ENCODE results near the gene NRTN.
A peak's percentile ranks its signal among the peaks of the same experiment; 100 is the strongest.

NRTN gene

DNA sequence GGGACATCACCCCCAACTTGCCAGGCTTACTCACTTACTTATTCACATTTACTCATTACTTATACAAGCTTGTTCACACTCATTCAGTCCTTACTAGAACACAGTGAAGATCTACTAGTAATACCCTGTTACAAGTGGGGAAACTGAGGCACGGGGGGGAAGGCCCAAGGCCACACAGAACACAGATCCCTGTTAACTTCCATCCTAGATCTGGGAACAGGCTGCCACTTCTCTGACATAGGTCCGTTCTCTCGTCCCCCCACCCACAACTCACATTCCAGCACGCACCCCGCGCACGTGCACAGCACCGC is 1.5 kb upstream of the NRTN start:
- Histone ChIP-seq H3K9ac (ENCODE audit: low read length) (peak overlapping the region; percentile 45), H3K4me2 (ENCODE audit: low read length) (peak overlapping the region; percentile 91), H4K20me1 (ENCODE audit: insufficient read depth, low read length) (no peaks in the 10 kb centered on the region), H2AFZ (ENCODE audit: low read depth, low read length) (peak overlapping the region; percentile 86), H3K27me3 (ENCODE audit: low read depth, low read length) (peaks cover 14% of the 10 kb centered on the region), H3K79me2 (ENCODE audit: low read length) (no peaks in the 10 kb centered on the region), H3K36me3 (replicated peaks; ENCODE audit: low read depth, low read length) (no peaks in the 10 kb centered on the region), H3K27ac (ENCODE audit: low read length) (no peak overlapping the region), H3K4me1 (ENCODE audit: low read length) (peaks cover 11% of the 10 kb centered on the region), H3K9me3 (ENCODE audit: insufficient read depth, low read length) (no peaks in the 10 kb centered on the region), H3K4me3 (ENCODE audit: low read length) (peak overlapping the region; percentile 70)
- no peak for TF ChIP-seq EZH2phosphoT487 (IDR thresholded peaks at IDR 0.05; ENCODE audit: low read depth)
- TF ChIP-seq, protein P1, sequence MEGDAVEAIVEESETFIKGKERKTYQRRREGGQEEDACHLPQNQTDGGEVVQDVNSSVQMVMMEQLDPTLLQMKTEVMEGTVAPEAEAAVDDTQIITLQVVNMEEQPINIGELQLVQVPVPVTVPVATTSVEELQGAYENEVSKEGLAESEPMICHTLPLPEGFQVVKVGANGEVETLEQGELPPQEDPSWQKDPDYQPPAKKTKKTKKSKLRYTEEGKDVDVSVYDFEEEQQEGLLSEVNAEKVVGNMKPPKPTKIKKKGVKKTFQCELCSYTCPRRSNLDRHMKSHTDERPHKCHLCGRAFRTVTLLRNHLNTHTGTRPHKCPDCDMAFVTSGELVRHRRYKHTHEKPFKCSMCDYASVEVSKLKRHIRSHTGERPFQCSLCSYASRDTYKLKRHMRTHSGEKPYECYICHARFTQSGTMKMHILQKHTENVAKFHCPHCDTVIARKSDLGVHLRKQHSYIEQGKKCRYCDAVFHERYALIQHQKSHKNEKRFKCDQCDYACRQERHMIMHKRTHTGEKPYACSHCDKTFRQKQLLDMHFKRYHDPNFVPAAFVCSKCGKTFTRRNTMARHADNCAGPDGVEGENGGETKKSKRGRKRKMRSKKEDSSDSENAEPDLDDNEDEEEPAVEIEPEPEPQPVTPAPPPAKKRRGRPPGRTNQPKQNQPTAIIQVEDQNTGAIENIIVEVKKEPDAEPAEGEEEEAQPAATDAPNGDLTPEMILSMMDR (IDR thresholded peaks at IDR 0.05; ENCODE audit: low read depth, low read length): no peak

DNA sequence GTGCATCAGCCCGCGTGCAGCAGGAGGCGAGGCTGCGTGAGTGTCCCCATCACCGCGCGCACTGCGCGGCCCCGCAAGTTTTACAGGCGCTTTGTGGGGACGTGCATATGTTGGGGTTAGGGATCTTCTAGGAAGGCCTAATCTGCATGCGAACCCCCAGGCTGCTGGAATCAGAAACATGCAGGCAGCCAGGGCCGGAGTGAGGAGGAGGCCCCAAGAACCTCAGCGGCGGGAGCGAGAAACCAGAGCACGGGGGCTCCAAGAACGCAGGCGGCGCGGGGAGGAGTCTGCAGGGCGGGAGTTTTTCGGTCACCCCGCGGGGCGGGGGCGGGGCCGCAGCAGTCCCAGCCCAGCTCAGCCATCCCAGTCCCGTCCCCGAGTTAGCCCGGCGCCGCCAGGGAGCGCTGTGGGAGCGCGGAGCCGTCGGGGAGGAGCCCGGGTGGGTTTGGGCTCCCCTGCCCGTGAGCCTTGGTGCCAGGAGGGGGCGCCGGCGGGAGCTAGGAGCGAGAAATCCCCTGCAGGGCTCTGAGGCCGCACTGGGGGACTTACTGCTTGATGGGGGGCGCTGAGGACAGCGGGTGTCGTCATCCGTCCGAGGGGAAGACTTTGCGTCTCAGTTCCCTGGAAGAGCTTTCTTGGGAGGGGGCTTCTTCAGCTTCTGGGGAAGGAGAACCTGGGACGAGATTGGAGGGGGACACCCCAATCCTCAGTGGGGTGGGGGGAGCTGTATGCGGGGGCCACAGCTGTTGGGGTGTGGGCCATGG is 933 bp upstream of the NRTN start:
- H3K4me3 ChIP-seq (ENCODE audit: low read length): peak overlapping the region; percentile 70
- no peaks in the 10 kb centered on the region for H3K36me3 ChIP-seq (replicated peaks; ENCODE audit: low read depth, low read length)
- no peak overlapping the region for H3K27ac ChIP-seq (ENCODE audit: low read length)
- peak overlapping the region; percentile 91 for H3K4me2 ChIP-seq (ENCODE audit: low read length)
- no peaks in the 10 kb centered on the region for H4K20me1 ChIP-seq (ENCODE audit: insufficient read depth, low read length)
- TF ChIP-seq EZH2phosphoT487 (IDR thresholded peaks at IDR 0.05; ENCODE audit: low read depth): no peak
- TF ChIP-seq, protein P1 (IDR thresholded peaks at IDR 0.05; ENCODE audit: low read depth, low read length): peak; percentile 98
- peaks cover 14% of the 10 kb centered on the region for H3K27me3 ChIP-seq (ENCODE audit: low read depth, low read length)
- peaks cover 11% of the 10 kb centered on the region for H3K4me1 ChIP-seq (ENCODE audit: low read length)
- H2AFZ ChIP-seq (ENCODE audit: low read depth, low read length): peak overlapping the region; percentile 90
- H3K9me3 ChIP-seq (ENCODE audit: insufficient read depth, low read length): no peaks in the 10 kb centered on the region
- no peaks in the 10 kb centered on the region for H3K79me2 ChIP-seq (ENCODE audit: low read length)
- peak overlapping the region; percentile 49 for H3K9ac ChIP-seq (ENCODE audit: low read length)

DNA sequence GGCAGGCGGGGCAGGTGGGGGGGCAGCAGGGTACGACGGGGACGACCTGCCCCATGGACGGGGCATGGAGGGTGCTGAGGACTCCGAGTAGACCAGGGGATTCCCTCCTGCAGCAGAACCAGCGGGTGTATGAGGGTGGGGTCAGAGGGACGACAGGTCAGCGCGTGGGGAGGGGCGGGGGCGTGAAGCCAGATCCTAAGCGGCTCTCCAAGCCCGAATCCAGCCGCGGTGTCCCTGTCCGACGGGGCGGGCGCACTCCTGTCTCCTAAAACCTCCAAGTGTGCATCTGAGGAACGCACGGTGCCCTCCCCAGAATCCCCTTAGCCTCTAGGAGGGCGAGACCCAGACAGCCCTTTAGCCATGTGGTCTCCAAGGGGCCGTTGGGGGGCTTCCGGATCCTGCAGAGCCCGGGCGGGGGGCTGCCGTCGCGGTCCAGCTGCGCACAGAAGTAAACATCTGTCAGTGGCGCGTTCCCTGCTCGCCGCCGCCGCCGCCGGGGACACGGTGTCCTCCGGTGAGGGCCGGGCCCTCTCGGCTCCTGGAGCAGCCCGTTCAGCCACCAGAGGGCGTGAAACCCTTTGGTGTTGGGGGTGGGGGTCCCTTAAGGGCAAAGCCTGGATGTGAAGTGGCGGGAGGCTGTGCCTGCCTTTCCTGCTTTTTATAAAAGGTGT is 730 bp downstream of the NRTN start:
- H3K27ac ChIP-seq (ENCODE audit: low read length): no peak overlapping the region
- H3K36me3 ChIP-seq (replicated peaks; ENCODE audit: low read depth, low read length): no peaks in the 10 kb centered on the region
- 0 out of 2 replicates have a peak overlapping the region, but pooled peaks have one; percentile 23 for H3K4me2 ChIP-seq (ENCODE audit: low read length)
- TF ChIP-seq, protein P1 (IDR thresholded peaks at IDR 0.05; ENCODE audit: low read depth, low read length): peak; percentile 74
- TF ChIP-seq EZH2phosphoT487 (IDR thresholded peaks at IDR 0.05; ENCODE audit: low read depth): no peak
- no peaks in the 10 kb centered on the region for H3K79me2 ChIP-seq (ENCODE audit: low read length)
- no peaks in the 10 kb centered on the region for H3K9me3 ChIP-seq (ENCODE audit: insufficient read depth, low read length)
- no peak overlapping the region for H3K4me3 ChIP-seq (ENCODE audit: low read length)
- H3K4me1 ChIP-seq (ENCODE audit: low read length): peaks cover 11% of the 10 kb centered on the region
- H3K27me3 ChIP-seq (ENCODE audit: low read depth, low read length): peaks cover 14% of the 10 kb centered on the region
- no peak overlapping the region for H3K9ac ChIP-seq (ENCODE audit: low read length)
- H4K20me1 ChIP-seq (ENCODE audit: insufficient read depth, low read length): no peaks in the 10 kb centered on the region
- no peak overlapping the region for H2AFZ ChIP-seq (ENCODE audit: low read depth, low read length)

DNA sequence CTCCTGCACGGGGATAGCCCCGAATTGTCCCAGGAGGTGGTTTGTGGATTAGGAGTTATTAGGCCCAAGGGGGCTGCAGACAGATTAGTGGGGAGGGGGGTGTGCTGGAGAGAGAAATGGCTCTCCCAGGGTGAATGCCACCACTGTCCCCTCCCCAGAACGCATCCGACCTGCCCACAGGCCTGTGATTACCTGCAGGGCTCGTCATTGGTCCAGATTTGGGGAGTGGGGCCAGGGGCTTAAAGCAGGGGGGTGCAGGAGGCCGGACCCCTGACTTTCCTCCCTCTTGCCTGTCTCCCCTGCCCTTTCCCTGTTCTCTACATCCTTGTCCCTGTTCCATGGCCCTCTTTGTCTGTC is 1.2 kb downstream of the NRTN start:
- Histone ChIP-seq H3K4me1 (ENCODE audit: low read length) (peaks cover 11% of the 10 kb centered on the region), H3K4me2 (ENCODE audit: low read length) (no peak overlapping the region), H2AFZ (ENCODE audit: low read depth, low read length) (no peak overlapping the region), H3K27ac (ENCODE audit: low read length) (no peak overlapping the region), H3K79me2 (ENCODE audit: low read length) (no peaks in the 10 kb centered on the region), H3K9ac (ENCODE audit: low read length) (no peak overlapping the region), H3K9me3 (ENCODE audit: insufficient read depth, low read length) (no peaks in the 10 kb centered on the region), H4K20me1 (ENCODE audit: insufficient read depth, low read length) (no peaks in the 10 kb centered on the region), H3K4me3 (ENCODE audit: low read length) (no peak overlapping the region), H3K27me3 (ENCODE audit: low read depth, low read length) (peaks cover 14% of the 10 kb centered on the region), H3K36me3 (replicated peaks; ENCODE audit: low read depth, low read length) (no peaks in the 10 kb centered on the region)
- TF ChIP-seq EZH2phosphoT487 (IDR thresholded peaks at IDR 0.05; ENCODE audit: low read depth): no peak
- TF ChIP-seq, protein P1 (IDR thresholded peaks at IDR 0.05; ENCODE audit: low read depth, low read length): no peak

All from OCI-LY3 (cell line).